ENCODE data around the gene PRSS3. TPM values are rescaled to one million over a fixed set of nuclear protein-coding genes. Genes with fewer than 3 reads are reported as not detected.
"Not testable (repeated sequence)": the region's sequence is repeated elsewhere in the genome, so short reads cannot be mapped to it uniquely, and the experiment has no call there.

The PRSS3 gene
- total RNA-seq, 1 donor from 2014 or later: 6.5 TPM

GRCh38 chr9:33818167-33818846, 22.9 kb downstream of the PRSS3 start:
- DNase-seq (ENCODE audit: low spot score): peak; percentile 49

GRCh38 chr9:33818847-33819500, 23.6 kb downstream of the PRSS3 start:
- no peak for DNase-seq (ENCODE audit: low spot score)

GRCh38 chr9:33820231-33820745, 24.9 kb downstream of the PRSS3 start:
- DNase-seq (ENCODE audit: low spot score): no peak

GRCh38 chr9:33823801-33824200, 28.4 kb downstream of the PRSS3 start:
- DNase-seq (ENCODE audit: low spot score): no peak

- not testable (repeated sequence) for DNase-seq (ENCODE audit: low spot score)
These were observed 31.9 kb downstream of the PRSS3 start for GRCh38 chr9:33827285-33827684.

- not testable (repeated sequence) for DNase-seq (ENCODE audit: low spot score)
These were observed 34.4 kb downstream of the PRSS3 start for GRCh38 chr9:33829641-33830230.

- no peak for DNase-seq (ENCODE audit: low spot score)
These were observed 40.4 kb downstream of the PRSS3 start for GRCh38 chr9:33835625-33836260.

- not testable (repeated sequence) for DNase-seq (ENCODE audit: low spot score)
These were observed 40.9 kb downstream of the PRSS3 start for GRCh38 chr9:33836261-33836660.

- DNase-seq (ENCODE audit: low spot score): no peak
These were observed 41.8 kb downstream of the PRSS3 start for GRCh38 chr9:33837138-33837537.

GRCh38 chr9:33840381-33840780, 45.0 kb downstream of the PRSS3 start:
- DNase-seq (ENCODE audit: low spot score): no peak

- no peak for DNase-seq (ENCODE audit: low spot score)
These were observed 48.1 kb downstream of the PRSS3 start for GRCh38 chr9:33843312-33843961.

- DNase-seq (ENCODE audit: low spot score): no peak
These were observed 50.9 kb downstream of the PRSS3 start for GRCh38 chr9:33846231-33846630.

- not testable (repeated sequence) for DNase-seq (ENCODE audit: low spot score)
These were observed 52.5 kb downstream of the PRSS3 start for GRCh38 chr9:33847894-33848205.

Other genes starting within 250 kb of the PRSS3 start
- 35.6 TPM for gene UBE2R2, start 21.6 kb downstream of the PRSS3 start, total RNA-seq

Measured in ureter (tissue), 1 donor.